ENCODE results near the gene GBF1.

Gene GBF1

GRCh38 chr10:102416283-102416682, 171.0 kb downstream of the GBF1 start:
- no peak for DNase-seq (ENCODE audit: low read depth)
- TF ChIP-seq CTCF (conservative IDR thresholded peaks at IDR 0.05; ENCODE audit: control insufficient read depth, insufficient read depth, low read depth, low read length), result no peak
- H3K4me3 ChIP-seq (ENCODE audit: control insufficient read depth, low read depth, low read length), result no peak overlapping the region

DNA sequence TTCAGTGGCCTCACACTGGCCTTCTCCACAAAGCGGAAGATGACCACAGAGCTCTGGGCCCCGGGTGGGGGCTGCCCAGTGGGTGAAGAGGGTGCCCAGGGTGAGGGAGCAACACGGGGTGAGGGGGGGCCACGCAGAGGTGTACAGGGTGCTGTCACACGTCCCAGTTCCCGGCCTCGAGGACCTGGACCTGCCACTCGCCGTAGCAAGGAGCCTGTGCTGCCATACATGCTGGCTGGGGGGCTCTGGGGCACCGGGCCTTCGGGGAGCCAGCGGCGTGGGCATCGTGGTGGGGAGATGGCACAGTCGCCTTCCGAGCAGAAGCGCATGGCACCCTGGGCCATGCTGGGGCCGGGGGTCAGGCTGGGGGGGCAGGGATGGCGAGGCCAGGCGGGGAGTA, 171.4 kb downstream of the GBF1 start:
- H3K4me3 ChIP-seq (ENCODE audit: control insufficient read depth, low read depth, low read length), result no peak overlapping the region
- TF ChIP-seq CTCF (conservative IDR thresholded peaks at IDR 0.05; ENCODE audit: control insufficient read depth, insufficient read depth, low read depth, low read length), result no peak
- no peak for DNase-seq (ENCODE audit: low read depth)

DNA sequence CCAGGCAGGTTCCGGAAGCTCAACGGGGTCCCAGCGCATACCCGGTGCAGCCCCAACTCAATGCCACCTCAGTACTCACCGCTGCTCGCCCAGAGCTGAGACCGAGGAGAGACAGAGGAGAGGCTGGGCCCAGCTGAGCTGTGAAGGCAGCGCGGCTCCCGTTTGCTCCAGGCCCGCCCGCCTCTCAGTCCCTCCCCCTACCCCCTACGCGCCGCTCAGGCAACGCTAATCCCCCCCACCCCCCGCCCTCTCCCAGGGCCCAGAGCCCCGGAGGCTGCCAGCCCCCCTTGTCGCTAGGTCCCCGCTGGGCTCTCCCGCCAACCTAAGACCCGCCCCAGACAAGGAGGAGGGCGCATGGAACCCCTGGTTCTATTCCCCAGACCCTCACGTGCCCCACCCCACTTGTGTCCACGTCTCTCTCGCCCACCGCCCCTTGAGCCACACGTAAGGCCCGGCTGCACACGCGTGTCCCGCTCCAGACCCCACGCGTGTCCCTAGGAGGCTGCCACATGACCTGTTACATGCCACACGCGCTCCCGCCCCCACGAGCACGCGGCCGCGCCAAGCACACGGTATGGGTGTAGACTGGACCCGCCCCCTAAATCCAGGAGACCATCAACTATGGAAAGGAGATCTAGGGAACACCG, 173.4 kb downstream of the GBF1 start, which contains the start of gene PSD:
TSS of gene PSD (minus strand) at position 164 of the 647 bp plus-strand sequence. CDS start 1,747 bp downstream, outside the sequence.
- DNase-seq (ENCODE audit: low read depth), result no peak
- no peak for TF ChIP-seq CTCF (conservative IDR thresholded peaks at IDR 0.05; ENCODE audit: control insufficient read depth, insufficient read depth, low read depth, low read length)
- H3K4me3 ChIP-seq (ENCODE audit: control insufficient read depth, low read depth, low read length), result peak within 1 kb of the TSS; percentile 81

- no peak for TF ChIP-seq CTCF (conservative IDR thresholded peaks at IDR 0.05; ENCODE audit: control insufficient read depth, insufficient read depth, low read depth, low read length)
- peak overlapping the region; percentile 81 for H3K4me3 ChIP-seq (ENCODE audit: control insufficient read depth, low read depth, low read length)
- DNase-seq (ENCODE audit: low read depth), result no peak
Observed at GRCh38 chr10:102419269-102420180, 174.2 kb downstream of the GBF1 start.

- TF ChIP-seq CTCF (conservative IDR thresholded peaks at IDR 0.05; ENCODE audit: control insufficient read depth, insufficient read depth, low read depth, low read length), result no peak
- peak overlapping the region; percentile 81 for H3K4me3 ChIP-seq (ENCODE audit: control insufficient read depth, low read depth, low read length)
- DNase-seq (ENCODE audit: low read depth), result no peak
Observed at GRCh38 chr10:102420181-102420713, 174.9 kb downstream of the GBF1 start.

GRCh38 chr10:102420714-102421506, 175.6 kb downstream of the GBF1 start, which contains the start of gene FBXL15:
Gene FBXL15, plus strand, starts transcription at chr10:102420836. Its CDS starts 294 bp downstream, at chr10:102421130.
- TF ChIP-seq CTCF (conservative IDR thresholded peaks at IDR 0.05; ENCODE audit: control insufficient read depth, insufficient read depth, low read depth, low read length), result no peak
- DNase-seq (ENCODE audit: low read depth), result peak; percentile 95
- H3K4me3 ChIP-seq (ENCODE audit: control insufficient read depth, low read depth, low read length), result peak within 1 kb of the TSS; percentile 81
